Caki2 (cell line): ENCODE data around the gene GTPBP6. TPM values are rescaled to one million over a fixed set of nuclear protein-coding genes. Genes with fewer than 3 reads are reported as not detected.
"Not testable (repeated sequence)": the region's sequence is repeated elsewhere in the genome, so short reads cannot be mapped to it uniquely, and the experiment has no call there.

ENCODE experiments used
- DNase-seq: peaks from one replicate; pipeline ENCODE4 v3.0.0-alpha.2; 2015; ENCODE audit warnings: low read depth
- in situ Hi-C: cut with HindIII; loops from 2 replicates; pipeline ENCODE4 v1.10.0; 2016; ENCODE audit warnings: low sequenced_read_pairs, low pct_unique_long_range_greater_than_20kb, mixed read lengths
- total RNA-seq: library from RNA; depleted of rRNA; stranded (reverse); fragments of >200 nt; shearing (Covaris generic); gene quantifications from 2 replicates; pipeline ENCODE4 v1.2.3, GENCODE V29; 2014; ENCODE audit warnings: low replicate concordance; rRNA removed

The GTPBP6 gene
- total RNA-seq, 1 experiment from 2014 or later, result 32.1 TPM

- no peak for DNase-seq
- in situ Hi-C loops, result no loop called here
Measured at GRCh38 chrX:259692-260355, 58.8 kb downstream of the GTPBP6 start.

- no peak for DNase-seq
- in situ Hi-C loops, result no loop called here
Measured at GRCh38 chrX:258291-259040, 60.1 kb downstream of the GTPBP6 start.

GRCh38 chrX:257681-258289, 60.8 kb downstream of the GTPBP6 start:
- DNase-seq, result no peak
- in situ Hi-C loops, result no loop called here

- DNase-seq, in situ Hi-C loops: not testable (repeated sequence)
Measured at GRCh38 chrX:257054-257453, 61.5 kb downstream of the GTPBP6 start.

GRCh38 chrX:255923-256331, 62.7 kb downstream of the GTPBP6 start:
- in situ Hi-C loops, result no loop called here
- DNase-seq, result no peak

Other genes starting within 250 kb of the GTPBP6 start
- 1.9 and 2.0 TPM in 2 replicates for gene PLCXD1, start 37.4 kb downstream of the GTPBP6 start, total RNA-seq
- 15.4 and 16.3 TPM in 2 replicates for gene PPP2R3B, start 68.1 kb upstream of the GTPBP6 start, total RNA-seq